DOHH2 (cell line): ENCODE results near the gene CNMD.

ENCODE experiments used
- H3F3A ChIP-seq: fragments of 200-600 bp; sonication (generic), shearing (Covaris generic); 2 replicates; pipeline ENCODE4 v1.6.0; 2016; ENCODE audit warnings: antibody characterized with exemption, mild to moderate bottlenecking; ENCODE audit not compliant: control insufficient read depth, insufficient read depth
- H3K27ac ChIP-seq: fragments of 200-600 bp; sonication (generic); 2 replicates; pipeline ENCODE4 v1.5.1; 2014; ENCODE audit warnings: low read depth, mild to moderate bottlenecking, low read length, moderate library complexity
- H3K27me3 ChIP-seq: fragments of 200-600 bp; sonication (generic); 2 replicates; pipeline ENCODE4 v1.6.1; 2014; ENCODE audit warnings: mild to moderate bottlenecking, low read length, mixed read lengths; ENCODE audit not compliant: control insufficient read depth
- H3K36me3 ChIP-seq: fragments of 200-600 bp; sonication (generic); 2 replicates; pipeline ENCODE4 v1.6.1; 2014; ENCODE audit warnings: mild to moderate bottlenecking, low read length, moderate library complexity, mixed read lengths; ENCODE audit not compliant: control insufficient read depth
- H3K4me1 ChIP-seq: fragments of 200-600 bp; sonication (generic); 2 replicates; pipeline ENCODE4 v1.6.1; 2014; ENCODE audit warnings: mild to moderate bottlenecking, low read length, mixed read lengths; ENCODE audit not compliant: control insufficient read depth
- H3K4me2 ChIP-seq: fragments of 200-600 bp; sonication (generic); 2 replicates; pipeline ENCODE4 v1.6.0; 2014; ENCODE audit warnings: mild to moderate bottlenecking, low read length, moderate library complexity
- H3K4me3 ChIP-seq: fragments of 200-600 bp; sonication (generic); 2 replicates; pipeline ENCODE4 v1.5.1; 2014; ENCODE audit warnings: mild to moderate bottlenecking, low read length, mixed read lengths
- H3K79me2 ChIP-seq: fragments of 200-600 bp; sonication (generic); 2 replicates; pipeline ENCODE4 v1.6.1; 2014; ENCODE audit warnings: mild to moderate bottlenecking, low read length, mixed read lengths; ENCODE audit not compliant: control insufficient read depth
- H3K9me2 ChIP-seq: fragments of 200-600 bp; sonication (generic); replicated peaks from 2 replicates; pipeline ENCODE4 v1.6.1; 2014; ENCODE audit warnings: mild to moderate bottlenecking, low read length, mixed read lengths; ENCODE audit not compliant: control insufficient read depth
- H3K9me3 ChIP-seq: fragments of 200-600 bp; sonication (generic); 2 replicates; pipeline ENCODE4 v1.6.1; 2014; ENCODE audit warnings: antibody characterized with exemption, low read length, mixed read lengths; ENCODE audit not compliant: control insufficient read depth, insufficient read depth
- H4K20me1 ChIP-seq: fragments of 200-600 bp; sonication (generic); 2 replicates; pipeline ENCODE4 v1.6.0; 2014; ENCODE audit warnings: low read depth, mild to moderate bottlenecking, antibody characterized with exemption, low read length, moderate library complexity; ENCODE audit not compliant: control insufficient read depth, insufficient read depth
- EZH2phosphoT487 ChIP-seq: fragments of 200-600 bp; sonication (generic); IDR thresholded peaks from 2 replicates; pipeline ENCODE4 v1.6.1; 2017; ENCODE audit warnings: borderline replicate concordance, mild to moderate bottlenecking, antibody characterized with exemption, low read length, moderate library complexity, mixed read lengths
- TF ChIP-seq, protein P1 (sequence below): fragments of 200-600 bp; sonication (generic); IDR thresholded peaks from one replicate; pipeline ENCODE4 v1.5.1; 2014; ENCODE audit warnings: antibody characterized with exemption, mild to moderate bottlenecking, low read depth, low read length; ENCODE audit not compliant: poor library complexity, severe bottlenecking

Gene CNMD

DNA sequence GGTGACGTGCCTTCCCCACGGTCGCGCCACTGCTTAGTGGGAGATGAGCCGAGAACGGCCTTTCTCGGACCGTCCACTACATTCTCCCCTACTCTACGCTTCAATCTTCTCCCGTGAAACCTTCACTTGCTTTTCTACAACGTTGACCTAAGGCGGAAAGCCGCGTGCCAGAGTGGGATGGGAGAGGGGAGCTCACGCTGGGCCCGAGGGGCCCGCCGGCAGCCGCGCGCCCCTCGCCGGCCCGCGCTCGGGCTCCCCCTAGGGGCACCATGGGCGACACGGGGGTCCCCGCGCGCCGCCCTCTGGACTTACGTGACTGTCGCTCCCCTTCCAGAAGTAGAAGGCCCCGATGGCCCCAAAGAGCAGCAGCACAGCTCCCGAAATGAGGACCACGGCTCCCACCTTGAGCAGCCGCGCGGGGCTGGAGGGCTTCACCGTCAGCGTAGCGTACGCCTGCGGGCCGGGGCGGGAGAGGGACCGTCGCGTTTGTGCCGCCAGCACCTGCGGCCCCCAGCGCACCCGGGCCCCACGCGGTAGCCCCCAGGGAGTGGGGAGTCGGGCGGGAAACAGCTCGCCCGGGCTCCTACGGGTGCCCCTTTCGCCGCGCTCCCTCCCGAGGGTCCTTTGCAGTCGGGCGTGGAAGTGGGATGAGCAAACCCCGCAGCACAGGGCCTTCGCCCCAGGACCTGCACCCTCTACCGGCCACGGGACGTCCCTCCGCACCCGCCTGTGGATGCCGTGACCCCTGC, 727 bp downstream of the CNMD start:
- Histone ChIP-seq H3K4me1 (no peaks in the 10 kb centered on the region), H4K20me1 (no peaks in the 10 kb centered on the region), H3K27ac (no peak overlapping the region), H3K9me2 (no peaks in the 10 kb centered on the region), H3K4me3 (no peak overlapping the region), H3F3A (no peaks in the 10 kb centered on the region), H3K36me3 (no peaks in the 10 kb centered on the region), H3K79me2 (no peaks in the 10 kb centered on the region), H3K27me3 (no peaks in the 10 kb centered on the region), H3K4me2 (no peak overlapping the region), H3K9me3 (no peaks in the 10 kb centered on the region)
- TF ChIP-seq, protein P1, sequence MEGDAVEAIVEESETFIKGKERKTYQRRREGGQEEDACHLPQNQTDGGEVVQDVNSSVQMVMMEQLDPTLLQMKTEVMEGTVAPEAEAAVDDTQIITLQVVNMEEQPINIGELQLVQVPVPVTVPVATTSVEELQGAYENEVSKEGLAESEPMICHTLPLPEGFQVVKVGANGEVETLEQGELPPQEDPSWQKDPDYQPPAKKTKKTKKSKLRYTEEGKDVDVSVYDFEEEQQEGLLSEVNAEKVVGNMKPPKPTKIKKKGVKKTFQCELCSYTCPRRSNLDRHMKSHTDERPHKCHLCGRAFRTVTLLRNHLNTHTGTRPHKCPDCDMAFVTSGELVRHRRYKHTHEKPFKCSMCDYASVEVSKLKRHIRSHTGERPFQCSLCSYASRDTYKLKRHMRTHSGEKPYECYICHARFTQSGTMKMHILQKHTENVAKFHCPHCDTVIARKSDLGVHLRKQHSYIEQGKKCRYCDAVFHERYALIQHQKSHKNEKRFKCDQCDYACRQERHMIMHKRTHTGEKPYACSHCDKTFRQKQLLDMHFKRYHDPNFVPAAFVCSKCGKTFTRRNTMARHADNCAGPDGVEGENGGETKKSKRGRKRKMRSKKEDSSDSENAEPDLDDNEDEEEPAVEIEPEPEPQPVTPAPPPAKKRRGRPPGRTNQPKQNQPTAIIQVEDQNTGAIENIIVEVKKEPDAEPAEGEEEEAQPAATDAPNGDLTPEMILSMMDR: peak; percentile 30
- no peak for TF ChIP-seq EZH2phosphoT487

DNA sequence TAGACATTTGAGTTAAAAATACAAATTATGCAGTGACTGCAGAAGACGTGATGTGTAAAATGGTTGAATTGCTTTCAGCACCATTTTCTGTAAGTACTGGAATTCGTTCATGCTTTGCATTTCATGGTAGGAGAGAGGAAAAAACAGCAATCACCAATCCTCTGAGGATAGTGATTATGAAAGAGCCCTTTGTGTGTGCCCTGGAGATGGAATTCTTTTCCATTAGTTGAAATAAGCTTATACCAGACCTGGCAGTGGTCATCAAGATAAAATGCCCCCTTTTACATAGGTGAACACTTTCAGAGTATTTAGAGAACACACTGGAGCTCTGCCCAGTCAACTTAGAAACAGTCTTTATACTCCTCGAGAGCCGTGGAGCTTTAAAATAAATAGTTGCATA, 1.7 kb downstream of the CNMD start:
- H3K4me3 ChIP-seq: no peak overlapping the region
- H3K36me3 ChIP-seq: no peaks in the 10 kb centered on the region
- TF ChIP-seq, protein P1: no peak
- TF ChIP-seq EZH2phosphoT487: no peak
- H3K9me3 ChIP-seq: no peaks in the 10 kb centered on the region
- H3K4me1 ChIP-seq: no peaks in the 10 kb centered on the region
- no peaks in the 10 kb centered on the region for H3F3A ChIP-seq
- H3K4me2 ChIP-seq: no peak overlapping the region
- H3K9me2 ChIP-seq: no peaks in the 10 kb centered on the region
- no peaks in the 10 kb centered on the region for H3K79me2 ChIP-seq
- H4K20me1 ChIP-seq: no peaks in the 10 kb centered on the region
- no peak overlapping the region for H3K27ac ChIP-seq
- H3K27me3 ChIP-seq: no peaks in the 10 kb centered on the region

DNA sequence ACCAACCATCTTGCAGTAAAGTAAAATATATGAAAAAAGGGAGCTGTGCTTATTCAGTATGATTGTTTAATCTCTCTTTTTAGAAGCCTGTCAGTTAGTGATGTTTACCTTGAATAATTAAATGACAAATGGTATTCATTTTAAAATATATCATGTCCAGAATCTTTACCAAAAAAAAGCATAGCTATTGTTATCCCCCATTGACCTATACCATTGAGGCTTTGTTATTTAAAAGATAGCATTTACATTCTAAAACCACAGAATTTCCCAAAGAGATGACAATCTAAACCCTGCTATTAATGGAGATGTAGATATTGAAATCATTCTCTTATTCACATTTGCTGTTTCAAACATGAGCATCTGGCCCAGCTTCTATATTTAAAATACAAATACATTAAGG, 2.2 kb downstream of the CNMD start:
- H3K79me2 ChIP-seq: no peaks in the 10 kb centered on the region
- H3K4me2 ChIP-seq: no peak overlapping the region
- no peak overlapping the region for H3K4me3 ChIP-seq

More for the DNA sequence above, 2.2 kb downstream of the CNMD start:
- Histone ChIP-seq H3K27me3 (no peaks in the 10 kb centered on the region), H3K9me3 (no peaks in the 10 kb centered on the region), H3K36me3 (no peaks in the 10 kb centered on the region), H4K20me1 (no peaks in the 10 kb centered on the region), H3K27ac (no peak overlapping the region), H3K4me1 (no peaks in the 10 kb centered on the region), H3F3A (no peaks in the 10 kb centered on the region), H3K9me2 (no peaks in the 10 kb centered on the region)
- TF ChIP-seq, protein P1: no peak
- no peak for TF ChIP-seq EZH2phosphoT487
